Muscle of leg (tissue), 9 donors: ENCODE measurements around the gene STAMBPL1. TPM values are rescaled to one million over a fixed set of nuclear protein-coding genes. Genes with fewer than 3 reads are reported as not detected.

Experiments used
- polyA plus RNA-seq, 8 donors: library from polyadenylated mRNA; unstranded; fragments of 120-200 nt; gene quantifications; one replicate each; pipeline versions ENCODE4 v1.2.1 to v1.2.3, GENCODE V29; 2013; ENCODE audit warnings: inconsistent platforms in 1 of 8, low replicate concordance in 1 of 8; ENCODE audit not compliant: insufficient read length in 8 of 8, insufficient read depth in 1 of 8
- total RNA-seq: library from RNA; stranded (reverse); fragments of 120-200 nt; gene quantifications from one replicate; pipeline ENCODE4 v1.2.4, GENCODE V29; 2013

The STAMBPL1 gene
- total and polyA plus RNA-seq, 9 donors: 5.2 to 10.3 (median 6.3) TPM

Other genes starting within 250 kb of the STAMBPL1 start
- not detected for gene LIPF, start 215.8 kb upstream of the STAMBPL1 start, total RNA-seq
- under 1 TPM in 2 of 8 donors, not detected in 6; 0.16 to 0.79 TPM for gene LIPF, start 215.8 kb upstream of the STAMBPL1 start, polyA plus RNA-seq
- not detected for gene LIPK, start 174.0 kb upstream of the STAMBPL1 start, total RNA-seq
- under 1 TPM in 2 of 8 donors, not detected in 6; 0.27 to 0.57 TPM for gene LIPK, start 174.0 kb upstream of the STAMBPL1 start, polyA plus RNA-seq
- not detected for gene LIPN, start 120.2 kb upstream of the STAMBPL1 start, total RNA-seq
- not detected for gene LIPN, start 120.2 kb upstream of the STAMBPL1 start, polyA plus RNA-seq
- gene LIPM, start 77.5 kb upstream of the STAMBPL1 start, total RNA-seq: not detected
- gene LIPM, start 77.5 kb upstream of the STAMBPL1 start, polyA plus RNA-seq: under 1 TPM in 1 of 8 donors, not detected in 7; 0.14 TPM
- gene ANKRD22, start 28.4 kb upstream of the STAMBPL1 start, total RNA-seq: not detected
- under 1 TPM in 5 of 8 donors, not detected in 3; 0.11 to 0.44 (median 0.16) TPM for gene ANKRD22, start 28.4 kb upstream of the STAMBPL1 start, polyA plus RNA-seq
- gene ACTA2, start 72.5 kb downstream of the STAMBPL1 start, total RNA-seq: 214 TPM
- gene ACTA2, start 72.5 kb downstream of the STAMBPL1 start, polyA plus RNA-seq: 100 to 1,000 TPM; 209 to 308 (median 273) TPM
- gene FAS, start 110.6 kb downstream of the STAMBPL1 start, total RNA-seq: 7.2 TPM
- 10 to 100 TPM in 1 of 8 donors, 1 to 10 TPM in 7; 5.6 to 12.1 (median 8.0) TPM for gene FAS, start 110.6 kb downstream of the STAMBPL1 start, polyA plus RNA-seq